ENCODE measurements around the gene PHLPP1.

Gene PHLPP1

DNA sequence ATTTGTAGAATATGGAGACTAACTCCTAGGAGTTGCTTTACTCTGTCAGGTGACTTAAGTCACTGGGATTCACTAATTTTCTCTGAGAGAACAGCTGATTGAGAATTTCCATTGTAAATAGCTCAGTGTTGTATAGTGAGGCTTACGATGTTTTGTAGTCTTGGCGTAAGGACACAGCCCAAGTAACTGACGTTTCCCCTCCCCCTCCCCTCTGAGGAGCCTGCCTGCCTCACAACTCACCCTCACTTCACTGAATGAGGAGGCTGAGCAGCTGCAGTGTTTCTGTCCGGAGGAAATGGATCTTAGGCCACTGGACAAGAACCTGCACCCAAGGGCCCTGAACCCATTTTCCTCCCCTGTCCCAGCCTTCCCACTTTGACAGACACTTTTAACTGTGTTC lies 264.6 kb downstream of the PHLPP1 start:
- DNase-seq (ENCODE audit: low spot score) = no peak

DNA sequence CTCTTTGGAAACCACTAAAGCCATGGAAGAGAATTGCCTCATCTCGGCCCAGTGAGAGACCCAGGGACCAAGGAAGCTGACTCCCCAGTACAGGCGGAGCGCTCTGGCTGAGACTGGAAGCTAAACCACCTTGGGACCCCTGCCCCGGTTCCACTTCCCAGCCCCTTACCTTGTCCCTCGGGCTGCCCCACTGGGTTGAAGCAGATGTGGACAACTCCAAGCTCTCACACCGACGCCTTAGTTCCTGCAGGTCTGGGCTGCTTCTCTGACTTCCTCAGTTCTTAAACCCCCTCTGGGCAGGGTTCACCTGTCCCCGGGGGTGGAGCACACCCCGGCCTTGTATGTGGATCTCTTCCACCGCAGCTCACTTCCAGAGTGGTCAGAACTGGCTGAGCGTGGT lies 266.2 kb downstream of the PHLPP1 start:
- no peak for DNase-seq (ENCODE audit: low spot score)

DNA sequence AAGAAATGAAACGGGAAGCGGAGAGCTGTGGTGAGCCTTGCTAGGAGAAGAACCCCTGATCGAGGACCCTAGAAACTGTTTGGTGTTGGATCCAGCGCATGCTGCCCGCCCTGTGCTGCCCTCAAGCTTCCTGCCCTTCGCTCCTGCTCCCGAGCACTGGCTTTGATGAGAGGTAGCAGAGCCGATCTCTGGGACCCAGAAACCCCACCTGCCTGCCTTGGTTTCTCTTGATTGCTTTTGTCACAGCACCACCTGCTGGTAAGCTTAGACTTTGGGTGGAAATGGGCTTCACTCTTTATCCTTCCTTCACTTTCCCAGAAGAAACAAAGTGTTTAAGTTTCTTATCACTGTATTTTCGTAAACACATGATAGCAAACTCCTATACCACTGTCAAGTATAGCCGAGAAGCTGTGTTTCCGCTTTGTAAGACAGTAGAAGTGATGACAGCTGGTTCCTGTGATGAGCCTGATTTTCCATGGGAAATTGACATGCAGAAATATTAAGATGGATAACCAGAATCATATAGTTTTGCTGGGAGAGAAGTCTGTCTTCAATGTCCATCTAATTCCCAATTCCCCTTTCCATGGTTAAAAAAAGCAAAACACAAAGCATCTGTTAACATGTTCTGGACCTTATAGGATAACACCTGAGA lies 267.4 kb downstream of the PHLPP1 start:
- peak; percentile 70 for DNase-seq (ENCODE audit: low spot score)

DNA sequence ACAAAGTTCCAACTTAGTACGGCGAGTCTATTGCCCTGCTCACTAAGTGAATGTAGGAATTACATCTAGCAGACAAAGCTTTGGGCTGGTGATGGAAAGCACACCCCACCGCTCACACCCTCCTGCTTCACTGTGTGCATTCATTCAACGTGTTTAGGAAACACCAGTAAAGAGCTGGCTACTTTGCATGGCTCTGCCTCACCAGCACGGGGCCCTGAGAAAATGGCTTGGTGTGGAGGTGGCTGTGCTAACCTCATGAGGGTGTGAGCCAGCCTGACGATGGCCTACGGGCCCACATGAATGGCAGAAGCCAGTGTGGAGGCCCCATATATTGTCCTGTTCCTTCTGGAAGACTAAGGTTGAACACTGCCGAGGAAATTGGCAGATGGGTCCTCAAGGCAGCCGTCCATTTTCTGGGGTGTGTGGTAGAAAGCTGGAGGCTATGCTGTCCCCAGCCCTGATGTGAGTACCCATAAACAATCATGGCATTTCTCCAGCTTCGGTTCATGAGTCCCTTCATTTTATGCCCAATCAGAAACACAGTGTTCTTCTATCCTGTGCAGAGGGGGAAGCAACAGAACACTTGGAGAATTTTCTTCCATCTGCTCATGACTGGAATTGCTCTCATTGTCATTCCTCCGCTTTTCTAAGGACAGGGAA lies 269.4 kb downstream of the PHLPP1 start:
- no peak for DNase-seq (ENCODE audit: low spot score)

DNA sequence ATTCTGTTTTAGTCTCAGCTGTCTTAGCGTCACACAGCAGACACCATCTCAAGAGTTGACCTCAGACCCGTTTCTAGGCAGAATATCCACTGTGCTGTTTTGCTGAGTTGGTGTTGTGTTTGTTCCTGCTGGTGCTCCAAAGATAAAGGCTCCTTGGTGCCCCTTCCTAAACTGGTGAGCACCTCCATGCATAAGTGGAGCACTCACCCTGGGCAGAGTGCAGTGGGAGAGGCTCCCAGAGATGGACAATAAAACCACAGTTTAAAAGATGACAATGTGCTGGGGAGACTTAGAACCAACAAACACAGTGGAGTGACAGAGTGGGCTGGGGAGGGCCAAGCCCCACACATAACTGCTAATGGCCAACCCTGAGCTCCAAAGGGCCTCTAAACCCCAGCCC lies 271.1 kb downstream of the PHLPP1 start:
- DNase-seq (ENCODE audit: low spot score) = no peak

DNA sequence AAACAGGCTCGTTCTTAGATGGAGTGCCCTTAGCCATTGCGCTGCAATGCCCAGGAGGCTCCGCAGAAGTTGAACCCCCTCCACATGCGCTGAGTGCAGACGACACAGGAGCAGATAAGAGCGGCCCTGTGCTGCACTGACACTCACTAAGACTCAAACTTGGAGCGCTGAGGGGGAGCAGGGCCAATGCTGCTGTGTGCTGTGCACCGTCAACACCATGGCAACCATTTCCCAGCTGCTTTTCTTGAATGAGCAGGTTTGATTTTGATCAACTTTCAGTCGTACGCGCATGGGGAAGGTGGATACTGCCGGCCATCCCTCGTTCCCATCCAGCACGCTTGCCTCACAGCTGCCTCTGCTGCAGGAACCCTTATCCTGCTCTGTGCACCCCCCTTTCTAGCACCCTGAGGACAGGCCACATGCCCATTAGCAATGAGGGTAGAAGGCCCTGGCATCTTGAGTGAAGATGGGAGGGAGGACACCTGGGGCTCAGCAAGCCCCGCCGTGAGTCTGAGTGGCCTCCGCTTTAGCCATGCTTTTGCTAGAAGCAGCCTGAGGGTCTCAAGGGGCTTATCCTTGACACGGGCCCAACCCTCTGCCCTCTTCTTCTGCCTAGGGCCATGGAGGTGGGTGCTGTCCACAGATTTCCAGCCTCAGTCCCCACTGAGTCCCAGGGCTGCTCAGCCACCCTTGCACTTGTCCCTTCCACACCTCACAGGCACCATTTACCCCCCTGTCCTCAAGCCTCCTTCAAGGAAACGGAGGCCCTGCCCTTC lies 271.9 kb downstream of the PHLPP1 start:
- no peak for DNase-seq (ENCODE audit: low spot score)

DNA sequence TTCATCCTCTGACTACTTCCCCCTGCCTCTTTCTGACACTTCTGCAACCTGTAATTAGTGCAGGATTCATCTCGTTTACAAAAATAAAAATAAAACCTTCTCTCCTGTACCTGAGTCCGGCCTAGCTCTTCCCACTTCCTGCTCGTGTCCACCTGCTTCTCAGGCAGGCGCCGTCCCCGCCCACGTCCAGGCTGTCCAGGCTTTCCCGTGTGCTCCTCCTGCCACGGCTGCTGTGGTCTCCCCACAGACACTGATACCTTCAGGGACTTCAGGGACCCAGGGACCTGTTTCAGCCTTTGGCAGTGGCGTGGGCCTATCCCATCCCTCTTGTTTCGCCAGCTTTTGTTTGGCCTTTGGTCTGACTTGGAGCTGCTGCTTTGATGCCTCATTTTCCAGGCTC lies 272.5 kb downstream of the PHLPP1 start:
- no peak for DNase-seq (ENCODE audit: low spot score)

DNA sequence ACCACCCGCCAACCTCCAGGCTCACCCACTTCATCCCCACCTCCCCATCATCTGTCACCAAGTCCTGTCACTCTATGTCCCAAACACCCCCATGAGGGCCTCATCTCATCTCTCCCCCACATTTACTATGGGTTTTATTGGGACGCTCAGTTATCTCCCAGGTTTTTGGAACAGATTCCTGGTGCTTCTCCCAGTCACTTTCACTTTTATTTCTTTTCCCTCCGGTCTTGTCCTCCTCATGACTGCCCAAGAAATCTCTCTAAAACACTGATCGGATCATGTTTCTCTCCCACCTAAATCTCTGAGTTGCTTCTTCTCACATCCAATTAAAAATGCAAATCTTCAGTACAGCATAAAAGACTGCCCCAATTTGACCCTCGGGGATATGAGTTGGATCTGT lies 273.1 kb downstream of the PHLPP1 start:
- DNase-seq (ENCODE audit: low spot score) = no peak

DNA sequence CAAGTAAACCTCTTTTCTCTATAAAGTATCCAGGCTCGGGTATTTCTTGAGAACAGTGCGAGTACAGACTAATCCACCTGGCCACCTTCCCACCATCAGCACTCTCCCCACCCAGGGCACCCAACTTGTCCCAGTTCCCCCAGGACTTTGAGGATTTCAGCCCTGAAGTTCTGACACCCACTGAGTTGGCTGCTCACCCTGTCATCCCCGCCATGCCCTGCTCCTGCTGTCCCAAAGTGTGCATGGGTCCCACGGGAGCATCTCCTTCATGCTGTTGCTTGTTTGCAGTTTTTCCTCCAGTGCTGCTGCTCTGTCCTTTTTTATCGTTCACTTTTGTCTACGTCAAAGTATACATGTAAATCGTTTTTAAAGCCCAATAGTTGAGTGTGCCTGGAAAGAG lies 273.9 kb downstream of the PHLPP1 start:
- DNase-seq (ENCODE audit: low spot score) = no peak

DNA sequence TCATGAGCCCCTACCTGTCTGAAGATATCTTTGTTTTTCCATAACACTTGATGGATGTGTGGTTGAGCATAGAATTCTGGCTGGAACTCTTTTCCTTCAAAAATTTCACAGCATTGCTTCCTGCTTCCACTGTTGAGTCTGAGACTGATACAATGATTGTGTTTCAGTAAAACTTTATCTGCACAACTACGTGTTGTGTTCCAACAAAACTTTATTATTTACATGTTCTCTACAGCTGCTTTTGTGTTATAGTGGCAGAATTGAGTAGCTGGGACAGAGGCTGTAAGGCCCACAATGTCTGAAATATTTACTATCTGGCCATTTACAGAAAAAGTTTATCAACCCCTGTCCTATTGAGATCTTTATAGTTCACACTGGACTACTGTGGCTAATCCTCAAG lies 275.3 kb downstream of the PHLPP1 start:
- no peak for DNase-seq (ENCODE audit: low spot score)

DNA sequence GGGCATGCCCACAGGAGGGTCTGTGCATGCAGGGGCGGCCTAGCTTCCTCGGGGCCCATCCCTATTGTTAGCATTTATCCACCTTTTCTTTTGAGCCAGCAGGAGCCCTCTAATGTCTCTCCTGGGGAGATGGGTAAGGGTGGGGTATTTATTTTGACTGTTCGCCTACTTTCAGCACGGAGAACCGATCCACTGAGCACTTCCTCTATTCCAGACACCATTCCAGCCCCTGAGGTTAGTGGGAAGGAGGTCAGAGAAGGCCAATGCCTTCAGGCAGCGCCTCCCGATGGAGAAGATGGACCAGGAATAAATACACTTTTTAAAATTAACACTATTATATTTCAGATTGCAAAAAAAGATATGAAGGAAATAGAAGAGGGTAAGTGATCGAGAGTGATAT lies 276.0 kb downstream of the PHLPP1 start:
- no peak for DNase-seq (ENCODE audit: low spot score)

DNA sequence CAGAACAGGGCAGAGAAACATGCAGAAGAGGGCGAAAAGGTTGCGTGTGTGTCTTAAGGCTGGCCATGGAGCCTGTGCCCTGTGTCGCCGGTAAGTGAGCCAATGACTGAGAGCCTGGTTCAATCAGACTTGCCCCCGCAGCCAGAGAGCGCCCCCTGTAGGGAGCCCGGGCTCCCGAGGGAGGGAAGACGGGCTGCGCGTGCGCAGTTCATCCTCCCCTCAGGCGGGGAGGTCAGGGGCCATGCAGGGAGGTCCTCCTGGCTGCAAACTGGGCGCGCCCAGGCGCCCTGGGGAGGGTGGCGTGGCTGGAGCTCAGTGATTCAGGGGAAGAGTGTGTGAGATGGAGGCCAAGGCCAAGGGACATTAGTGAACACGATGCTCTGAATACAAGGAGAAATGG lies 276.6 kb downstream of the PHLPP1 start:
- no peak for DNase-seq (ENCODE audit: low spot score)

DNA sequence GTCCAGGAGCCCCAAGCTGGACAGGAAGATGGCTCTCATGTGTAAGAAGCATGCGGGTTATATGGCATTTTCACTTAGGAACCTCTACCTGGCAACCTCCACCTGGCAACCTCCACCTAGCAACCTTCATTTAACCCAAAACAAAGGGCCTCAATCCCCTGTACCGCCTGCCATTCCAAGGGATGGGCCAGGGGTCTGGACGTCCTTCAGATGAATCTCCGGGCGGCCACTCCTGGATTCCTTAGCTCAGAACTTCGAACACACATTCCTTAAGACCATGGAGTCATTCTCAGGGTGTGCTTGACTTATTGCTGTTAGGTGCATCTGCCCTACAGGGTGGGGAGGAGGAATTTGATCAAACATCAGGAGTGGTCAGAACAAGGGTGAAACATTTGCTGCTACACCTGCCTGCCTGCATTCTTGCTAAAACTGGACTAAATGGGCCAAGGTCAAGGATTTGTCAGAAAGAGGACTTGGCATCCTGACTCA lies 277.6 kb downstream of the PHLPP1 start:
- DNase-seq (ENCODE audit: low spot score) = no peak

DNA sequence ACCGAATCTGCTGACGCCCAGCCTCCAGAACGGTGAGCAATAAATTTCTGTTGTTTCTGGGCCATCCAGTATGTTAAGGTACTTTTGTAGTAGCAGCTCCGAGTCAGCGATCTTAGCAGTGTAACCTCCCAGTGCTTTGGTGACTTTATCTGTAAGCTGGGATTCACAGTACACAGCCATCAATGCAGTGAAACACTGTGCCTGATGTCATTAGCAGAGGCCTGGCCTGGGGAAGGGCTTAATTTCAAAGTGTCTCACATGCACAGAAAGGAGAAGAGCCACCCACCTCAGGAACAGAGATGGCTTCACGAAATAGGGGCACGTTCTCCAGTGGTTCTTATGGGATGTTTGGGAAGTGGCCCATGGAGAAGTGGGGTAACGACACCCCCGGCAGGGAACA lies 281.2 kb downstream of the PHLPP1 start:
- DNase-seq (ENCODE audit: low spot score) = no peak

DNA sequence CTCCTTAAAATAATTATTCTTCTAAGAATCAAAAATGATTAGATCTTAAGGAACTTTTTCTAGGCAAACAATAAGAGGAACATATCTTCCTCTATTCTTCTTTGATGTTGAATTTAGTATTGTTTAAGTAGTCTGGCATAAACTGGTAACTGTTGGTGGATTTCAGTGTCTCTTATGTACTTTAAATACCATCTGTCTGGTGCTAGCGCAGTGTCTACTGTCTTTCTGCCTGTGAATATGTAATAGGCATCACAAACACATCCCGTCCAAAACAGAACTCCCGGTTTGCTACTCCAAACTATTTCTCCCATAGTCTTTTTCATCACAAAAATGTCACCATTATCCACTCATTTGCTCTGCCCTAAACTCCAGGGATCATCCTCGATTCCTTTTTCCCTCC lies 281.7 kb downstream of the PHLPP1 start:
- no peak for DNase-seq (ENCODE audit: low spot score)

DNA sequence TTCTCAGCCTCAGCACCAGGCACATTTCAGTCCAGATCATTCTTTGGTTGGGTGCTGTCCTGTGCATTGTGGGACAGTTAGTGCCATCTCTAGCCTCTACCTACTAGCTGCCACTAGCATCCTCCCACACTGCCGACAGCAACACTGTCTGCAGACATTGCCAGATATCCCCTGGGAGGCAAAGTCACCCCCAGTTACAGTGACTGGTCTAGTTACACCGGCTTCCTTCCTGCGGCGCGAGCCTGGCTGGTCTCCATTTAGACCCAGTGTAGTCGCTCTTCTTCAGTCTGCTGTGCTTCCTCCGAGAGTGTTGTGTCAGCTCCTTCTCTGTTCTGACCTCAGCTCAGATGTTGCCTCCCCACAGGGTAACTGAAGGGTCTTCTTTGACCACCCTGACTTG lies 283.1 kb downstream of the PHLPP1 start:
- no peak for DNase-seq (ENCODE audit: low spot score)

DNA sequence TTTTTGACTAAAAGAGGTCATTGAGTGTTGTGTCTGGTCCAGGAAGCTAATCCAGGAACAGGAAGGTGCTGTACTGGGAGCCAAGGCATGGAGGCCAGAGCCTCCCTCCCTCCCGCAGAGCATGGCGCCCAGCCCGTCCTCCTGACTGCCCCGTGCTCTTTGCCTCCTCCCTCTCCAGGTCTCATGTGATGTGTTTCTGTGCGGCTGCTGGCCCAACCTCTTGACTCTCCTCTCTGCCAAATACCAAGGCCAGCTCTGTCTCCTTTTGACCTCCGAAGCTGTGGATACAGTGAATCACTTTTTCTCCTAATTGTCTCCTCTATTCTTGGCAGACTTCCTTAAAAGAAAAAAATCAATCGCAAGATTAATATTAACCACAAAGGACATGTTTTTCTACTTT lies 284.1 kb downstream of the PHLPP1 start:
- DNase-seq (ENCODE audit: low spot score) = peak; percentile 80

DNA sequence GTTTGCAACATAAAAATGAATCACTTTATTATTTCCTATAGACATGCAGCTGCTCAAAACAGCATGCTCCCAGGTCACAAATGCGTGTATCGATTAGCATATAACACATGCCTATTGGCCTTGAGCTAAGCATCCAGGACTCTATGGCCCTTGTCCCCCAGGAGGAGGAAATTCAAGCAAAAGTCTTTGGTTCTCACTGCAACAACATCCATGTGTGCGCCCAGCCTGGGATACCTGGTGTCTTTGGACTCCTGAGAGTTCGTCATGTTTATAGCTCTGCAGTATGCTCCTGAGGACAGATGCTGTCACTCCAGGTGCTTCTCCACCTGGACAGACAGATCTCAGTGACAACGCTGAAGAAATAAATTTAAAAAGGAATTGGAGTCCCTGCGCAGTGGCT lies 284.6 kb downstream of the PHLPP1 start:
- no peak for DNase-seq (ENCODE audit: low spot score)

DNA sequence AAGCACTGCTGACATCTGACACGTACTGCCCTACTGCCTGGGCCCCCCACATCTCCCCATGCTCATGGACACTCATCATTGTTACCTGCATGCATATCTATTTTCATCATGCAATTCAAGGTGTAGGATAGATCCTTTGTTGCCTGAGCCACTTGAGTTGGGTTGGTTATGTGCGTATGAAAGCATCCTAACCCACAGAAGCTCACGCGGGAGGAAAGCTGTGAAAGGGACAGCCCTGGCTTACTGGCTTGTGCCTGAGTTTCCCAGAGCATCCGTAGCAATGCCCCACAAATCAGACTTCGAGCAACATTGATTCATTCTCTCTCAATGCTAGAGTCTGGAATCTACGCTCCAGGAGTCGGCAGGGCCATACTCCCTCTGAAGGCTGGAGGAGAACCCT lies 285.5 kb downstream of the PHLPP1 start:
- no peak for DNase-seq (ENCODE audit: low spot score)

DNA sequence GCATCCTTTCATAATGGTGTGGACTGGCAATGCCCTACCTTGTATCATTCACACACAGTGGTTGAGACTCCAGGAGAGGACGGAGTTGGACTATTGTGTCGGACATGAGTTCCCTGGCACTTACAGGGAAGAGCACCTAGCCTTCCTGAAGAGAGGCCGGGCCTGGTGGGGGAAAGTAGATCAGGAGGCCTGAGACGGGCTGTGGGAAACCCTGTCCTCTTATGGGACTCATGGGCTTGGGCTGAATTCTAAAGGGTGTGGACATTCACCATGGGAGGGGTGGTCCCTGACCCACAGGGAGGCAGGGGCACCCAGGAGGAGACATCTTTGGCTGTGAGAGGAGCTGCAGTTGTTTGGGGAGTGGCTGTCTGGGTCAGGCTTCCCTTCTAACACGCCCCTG lies 286.5 kb downstream of the PHLPP1 start:
- DNase-seq (ENCODE audit: low spot score) = no peak

DNA sequence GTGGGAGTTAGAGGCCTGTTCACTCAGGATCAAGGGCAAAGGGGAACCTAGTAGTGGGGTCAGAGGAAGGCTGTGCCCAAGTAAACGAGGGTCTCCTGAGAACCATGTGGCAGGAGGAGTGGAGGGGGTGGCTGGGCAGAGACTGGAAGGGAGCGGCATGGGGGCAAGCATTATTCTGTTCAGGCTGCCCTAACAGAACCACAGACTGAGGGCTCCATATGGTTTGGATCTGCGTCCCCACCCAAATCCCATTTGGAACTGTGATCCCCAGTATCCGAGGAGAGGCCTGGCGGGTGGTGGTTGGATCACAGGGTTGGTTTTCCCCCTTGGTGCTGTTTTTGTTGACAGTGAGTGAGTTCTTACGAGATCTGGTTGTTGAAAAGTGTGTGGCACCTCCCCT lies 287.0 kb downstream of the PHLPP1 start:
- no peak for DNase-seq (ENCODE audit: low spot score)

DNA sequence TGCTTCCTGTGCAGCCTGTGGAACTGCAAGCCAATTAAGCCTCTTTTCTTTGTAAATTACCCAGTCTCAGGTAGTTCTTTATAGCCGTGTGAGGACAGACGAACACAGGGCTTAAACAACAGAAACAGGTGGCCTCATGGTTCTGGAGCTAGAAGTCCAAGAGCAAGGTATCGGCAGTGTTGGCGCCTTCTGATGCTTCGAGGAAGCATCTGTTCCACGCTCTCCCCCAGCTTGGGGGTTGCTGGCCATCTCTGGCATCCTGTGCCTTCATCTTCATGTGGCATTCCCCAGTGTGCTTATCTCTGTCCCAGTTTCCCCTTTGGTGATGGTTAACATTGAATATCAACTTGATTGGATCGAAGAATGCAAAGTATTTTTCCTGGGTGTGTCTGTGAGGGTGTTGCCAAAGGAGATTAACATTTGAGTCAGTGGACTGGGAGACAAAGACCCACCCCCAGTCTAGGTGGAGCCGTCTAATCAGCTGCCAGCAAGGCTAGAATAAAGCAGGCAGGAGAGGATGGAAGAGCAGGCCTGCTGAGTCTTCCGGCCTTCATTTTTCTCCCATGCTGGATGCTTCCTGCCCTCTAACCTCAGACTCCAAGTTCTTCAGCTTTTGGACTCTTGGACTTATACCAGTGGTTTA lies 287.6 kb downstream of the PHLPP1 start:
- no peak for DNase-seq (ENCODE audit: low spot score)

DNA sequence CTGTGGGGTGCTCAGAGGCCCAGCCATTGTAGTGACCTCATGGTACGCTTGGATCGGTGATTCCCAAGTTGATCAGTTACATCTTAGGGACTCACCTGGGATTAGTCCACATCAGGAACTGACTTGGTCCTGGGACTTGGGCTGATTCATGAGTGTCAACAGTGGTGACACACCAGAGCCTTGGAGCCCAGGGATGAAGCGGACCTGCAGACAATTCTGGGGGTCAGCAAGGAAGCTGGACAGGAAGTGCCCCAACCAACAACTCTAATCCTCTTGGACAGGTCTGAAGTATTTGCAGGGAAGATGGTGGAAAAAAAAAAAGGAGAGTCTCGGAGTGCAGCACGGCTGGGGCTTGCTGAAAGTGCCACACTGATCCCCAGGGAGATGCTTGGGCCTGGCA lies 288.6 kb downstream of the PHLPP1 start:
- DNase-seq (ENCODE audit: low spot score) = no peak
